ENCODE results near the gene PDK3. TPM values are rescaled to one million over a fixed set of nuclear protein-coding genes. Genes with fewer than 3 reads are reported as not detected.

Gene PDK3
- polyA plus RNA-seq, 1 donor (not counting 4 experiments of a cell fraction or from before 2014, with no cell fraction given): 8.0 TPM

GRCh38 chrX:24506082-24506481 lies 41.0 kb downstream of the PDK3 start:
- H3K79me2 ChIP-seq (ENCODE audit: control insufficient read depth, insufficient read depth, low read length): no peaks in the 10 kb centered on the region
- no peaks in the 10 kb centered on the region for H3K36me3 ChIP-seq (ENCODE audit: control insufficient read depth in 2 of 2, extremely low read depth in 1 of 2, insufficient read depth in 2 of 2, low read length in 2 of 2)
- TF ChIP-seq CTCF (optimal IDR thresholded peaks at IDR 0.05 in 1 of 3, IDR thresholded peaks at IDR 0.05 in 1 of 3, conservative IDR thresholded peaks at IDR 0.05 in 1 of 3; ENCODE audit: extremely low read depth in 1 of 3, insufficient read depth in 2 of 3, low read length in 3 of 3): no peak
- no peak for TF ChIP-seq EZH2 (IDR thresholded peaks at IDR 0.05; ENCODE audit: low read length)
- H3K4me1 ChIP-seq (ENCODE audit: control insufficient read depth, extremely low read depth, insufficient read depth, low read length): peaks cover 3% of the 10 kb centered on the region
- H3K4me2 ChIP-seq (ENCODE audit: control insufficient read depth, extremely low read depth, insufficient read depth, low read depth, low read length): no peak overlapping the region
- H3K27me3 ChIP-seq (ENCODE audit: control insufficient read depth, extremely low read depth, insufficient read depth, low read length): no peaks in the 10 kb centered on the region
- H2AFZ ChIP-seq (ENCODE audit: control insufficient read depth, low read length): no peak overlapping the region
- no peak overlapping the region for H3K27ac ChIP-seq (ENCODE audit: control insufficient read depth, insufficient read depth, low read length)
- H4K20me1 ChIP-seq (ENCODE audit: control insufficient read depth, extremely low read depth, insufficient read depth, low read length): no peaks in the 10 kb centered on the region
- DNase-seq (ENCODE audit: low read depth, low spot score) (no peak), FAIRE-seq (peak; percentile 63)
- no peaks in the 10 kb centered on the region for H3K9me3 ChIP-seq (ENCODE audit: control insufficient read depth, low read depth, low read length)
- dilution Hi-C loops (cut with MboI; ENCODE audit: extremely low pct_ligation_motif_present, low sequenced_read_pairs): no loop called here
- H3K4me3 ChIP-seq (ENCODE audit: control insufficient read depth in 2 of 3, extremely low read depth in 1 of 3, insufficient read depth in 2 of 3, low read depth in 1 of 3, low read length in 3 of 3): no peak overlapping the region
- H3K9ac ChIP-seq (ENCODE audit: control insufficient read depth, extremely low read depth, insufficient read depth, low read length): no peak overlapping the region
- H3K9me1 ChIP-seq (ENCODE audit: control insufficient read depth, extremely low read depth, insufficient read depth, low read length): no peaks in the 10 kb centered on the region

GRCh38 chrX:24508375-24508774 lies 43.3 kb downstream of the PDK3 start:
- dilution Hi-C loops (cut with MboI; ENCODE audit: extremely low pct_ligation_motif_present, low sequenced_read_pairs): no loop called here
- no peak overlapping the region for H2AFZ ChIP-seq (ENCODE audit: control insufficient read depth, low read length)
- no peaks in the 10 kb centered on the region for H3K9me3 ChIP-seq (ENCODE audit: control insufficient read depth, low read depth, low read length)
- no peak overlapping the region for H3K4me2 ChIP-seq (ENCODE audit: control insufficient read depth, extremely low read depth, insufficient read depth, low read depth, low read length)
- no peak overlapping the region for H3K27ac ChIP-seq (ENCODE audit: control insufficient read depth, insufficient read depth, low read length)
- H3K79me2 ChIP-seq (ENCODE audit: control insufficient read depth, insufficient read depth, low read length): no peaks in the 10 kb centered on the region
- no peak overlapping the region for H3K9ac ChIP-seq (ENCODE audit: control insufficient read depth, extremely low read depth, insufficient read depth, low read length)
- H3K4me3 ChIP-seq (ENCODE audit: control insufficient read depth in 2 of 3, extremely low read depth in 1 of 3, insufficient read depth in 2 of 3, low read depth in 1 of 3, low read length in 3 of 3): no peak overlapping the region
- TF ChIP-seq CTCF (optimal IDR thresholded peaks at IDR 0.05 in 1 of 3, IDR thresholded peaks at IDR 0.05 in 1 of 3, conservative IDR thresholded peaks at IDR 0.05 in 1 of 3; ENCODE audit: extremely low read depth in 1 of 3, insufficient read depth in 2 of 3, low read length in 3 of 3) (no peak), EZH2 (IDR thresholded peaks at IDR 0.05; ENCODE audit: low read length) (no peak)
- no peaks in the 10 kb centered on the region for H3K9me1 ChIP-seq (ENCODE audit: control insufficient read depth, extremely low read depth, insufficient read depth, low read length)
- DNase-seq (ENCODE audit: low read depth, low spot score) (no peak), FAIRE-seq (no peak)
- peaks cover 3% of the 10 kb centered on the region for H3K4me1 ChIP-seq (ENCODE audit: control insufficient read depth, extremely low read depth, insufficient read depth, low read length)
- no peaks in the 10 kb centered on the region for H4K20me1 ChIP-seq (ENCODE audit: control insufficient read depth, extremely low read depth, insufficient read depth, low read length)
- no peaks in the 10 kb centered on the region for H3K27me3 ChIP-seq (ENCODE audit: control insufficient read depth, extremely low read depth, insufficient read depth, low read length)
- H3K36me3 ChIP-seq (ENCODE audit: control insufficient read depth in 2 of 2, extremely low read depth in 1 of 2, insufficient read depth in 2 of 2, low read length in 2 of 2): no peaks in the 10 kb centered on the region
